ENCODE data around the gene TGM5. TPM values are rescaled to one million over a fixed set of nuclear protein-coding genes. Genes with fewer than 3 reads are reported as not detected.

TGM5 gene
- total and polyA plus RNA-seq, 2 experiments from 2014 or later, result not detected

DNA sequence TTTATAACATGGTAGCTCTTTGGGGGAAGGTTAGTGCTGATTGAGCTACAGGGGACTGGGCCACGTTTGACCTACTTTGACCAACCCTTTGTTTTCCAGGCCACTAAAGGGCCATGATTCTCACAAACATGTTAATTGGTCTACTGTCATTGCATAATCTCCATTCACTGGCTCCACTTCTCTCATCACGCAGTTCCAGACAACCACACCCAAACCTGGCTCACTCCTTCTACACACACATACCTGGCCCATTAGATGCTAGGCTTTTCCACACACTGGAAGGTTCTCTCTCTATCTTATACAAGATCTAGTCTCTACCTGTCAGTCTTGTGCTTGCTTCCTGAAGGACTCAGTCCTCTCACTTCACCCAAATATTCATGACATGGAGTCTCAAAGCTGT lies 15.9 kb downstream of the TGM5 start:
- no peak for DNase-seq
- Histone ChIP-seq H3K79me2 (ENCODE audit: insufficient read depth) (no peaks in the 10 kb centered on the region), H3K9me3 (ENCODE audit: low read depth) (no peaks in the 10 kb centered on the region), H2AFZ (no peak overlapping the region), H3K4me2 (ENCODE audit: unreplicated experiment) (no peak overlapping the region), H3K27ac (no peak overlapping the region), H3F3A (ENCODE audit: insufficient read depth) (no peaks in the 10 kb centered on the region), H3K4me3 (no peak overlapping the region), H3K9me2 (ENCODE audit: insufficient read depth) (no peaks in the 10 kb centered on the region), H3K9ac (no peak overlapping the region), H3K36me3 (ENCODE audit: low read depth) (no peaks in the 10 kb centered on the region), H3K27me3 (replicated peaks; ENCODE audit: insufficient read depth) (peaks cover 21% of the 10 kb centered on the region; the same call in 1 of the 2 replicates), H3K4me1 (ENCODE audit: insufficient read depth) (peaks cover 3% of the 10 kb centered on the region; the same call in 1 of the 2 replicates), H4K20me1 (ENCODE audit: insufficient read depth) (no peaks in the 10 kb centered on the region)
- TF ChIP-seq EZH2 (IDR thresholded peaks at IDR 0.05; ENCODE audit: insufficient read depth, poor library complexity, severe bottlenecking) (no peak), EZH2phosphoT487 (IDR thresholded peaks at IDR 0.05; ENCODE audit: insufficient read depth, low read depth) (no peak)
- in situ Hi-C loops (cut with MboI), result no loop called here
- WGBS, 2 experiments (ENCODE audit: low coverage in 1 of 2, low lambda C conversion rate in 2 of 2, missing lambda C conversion rate in 2 of 2), result 47 to 58% methylated on average over 2 of the region's 2 CpGs

DNA sequence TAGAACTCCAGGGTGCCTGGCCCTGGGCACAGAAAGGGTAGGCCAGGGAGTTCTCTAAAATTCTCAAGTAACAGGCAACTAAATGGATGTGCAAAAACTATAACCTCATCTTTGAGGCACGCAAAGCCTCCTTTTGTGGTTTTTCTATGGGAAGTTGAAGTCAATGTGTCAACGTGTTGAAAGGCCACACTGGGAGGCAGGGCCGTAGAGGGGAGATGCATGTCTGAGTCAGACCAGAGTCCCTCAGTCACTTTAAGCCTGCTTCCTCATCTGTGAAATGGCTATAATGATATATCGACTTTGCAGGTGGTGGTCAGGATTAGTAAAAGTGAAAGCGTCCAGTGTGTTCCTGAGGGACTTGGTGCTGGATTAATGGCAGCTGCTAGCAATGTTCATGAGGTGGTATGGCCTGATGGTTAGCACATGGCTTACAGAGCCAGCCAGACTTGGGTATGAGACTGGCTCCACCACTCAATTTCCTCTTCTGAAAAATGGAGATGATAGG lies 17.0 kb downstream of the TGM5 start:
- no peaks in the 10 kb centered on the region for H3K9me3 ChIP-seq (ENCODE audit: low read depth)
- peak; percentile 76 for DNase-seq
- 18 to 21% methylated on average over 5 of the region's 5 CpGs for WGBS, 2 experiments (ENCODE audit: low coverage in 1 of 2, low lambda C conversion rate in 2 of 2, missing lambda C conversion rate in 2 of 2)
- H3K4me3 ChIP-seq, result no peak overlapping the region
- no peaks in the 10 kb centered on the region for H3K79me2 ChIP-seq (ENCODE audit: insufficient read depth)
- no peak for TF ChIP-seq EZH2 (IDR thresholded peaks at IDR 0.05; ENCODE audit: insufficient read depth, poor library complexity, severe bottlenecking)
- TF ChIP-seq EZH2phosphoT487 (IDR thresholded peaks at IDR 0.05; ENCODE audit: insufficient read depth, low read depth), result no peak
- peak overlapping the region; percentile 41 for H3K4me2 ChIP-seq (ENCODE audit: unreplicated experiment)
- H3K27ac ChIP-seq, result peak overlapping the region; percentile 56
- H3K4me1 ChIP-seq (ENCODE audit: insufficient read depth), result peaks cover 3% of the 10 kb centered on the region; the same call in 1 of the 2 replicates
- H2AFZ ChIP-seq, result no peak overlapping the region
- H3K36me3 ChIP-seq (ENCODE audit: low read depth), result no peaks in the 10 kb centered on the region
- no peaks in the 10 kb centered on the region for H4K20me1 ChIP-seq (ENCODE audit: insufficient read depth)
- H3F3A ChIP-seq (ENCODE audit: insufficient read depth), result no peaks in the 10 kb centered on the region
- no peak overlapping the region for H3K9ac ChIP-seq
- peaks cover 19% of the 10 kb centered on the region; the same call in 1 of the 2 replicates for H3K27me3 ChIP-seq (replicated peaks; ENCODE audit: insufficient read depth)
- in situ Hi-C loops (cut with MboI), result no loop called here
- no peaks in the 10 kb centered on the region for H3K9me2 ChIP-seq (ENCODE audit: insufficient read depth)

DNA sequence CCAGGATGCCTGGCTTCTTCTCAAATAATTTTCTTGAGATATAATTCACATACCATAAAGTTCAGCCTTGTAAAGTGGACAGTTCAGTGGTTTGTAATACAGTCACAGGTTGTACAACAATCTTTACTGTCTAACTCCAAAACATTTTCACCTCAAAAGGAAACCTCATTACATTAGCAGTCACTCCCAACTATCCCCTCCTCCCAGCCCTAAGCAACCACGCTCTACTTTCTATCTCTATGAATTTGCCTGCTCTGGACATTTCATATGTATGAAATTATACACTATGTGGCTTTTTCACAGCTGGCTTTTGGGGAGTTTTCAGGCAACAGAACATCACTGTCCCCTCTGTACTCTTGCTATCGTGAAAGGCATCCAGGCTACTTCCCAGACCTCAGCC lies 17.5 kb downstream of the TGM5 start:
- Histone ChIP-seq H2AFZ (no peak overlapping the region), H3F3A (ENCODE audit: insufficient read depth) (no peaks in the 10 kb centered on the region), H3K27me3 (replicated peaks; ENCODE audit: insufficient read depth) (peaks cover 24% of the 10 kb centered on the region; the same call in 1 of the 2 replicates), H3K9me3 (ENCODE audit: low read depth) (no peaks in the 10 kb centered on the region), H3K4me2 (ENCODE audit: unreplicated experiment) (peak overlapping the region; percentile 41), H3K36me3 (ENCODE audit: low read depth) (no peaks in the 10 kb centered on the region), H4K20me1 (ENCODE audit: insufficient read depth) (no peaks in the 10 kb centered on the region), H3K79me2 (ENCODE audit: insufficient read depth) (no peaks in the 10 kb centered on the region), H3K27ac (peak overlapping the region; percentile 56), H3K9ac (no peak overlapping the region), H3K4me3 (no peak overlapping the region), H3K9me2 (ENCODE audit: insufficient read depth) (no peaks in the 10 kb centered on the region), H3K4me1 (ENCODE audit: insufficient read depth) (peaks cover 3% of the 10 kb centered on the region; the same call in 1 of the 2 replicates)
- in situ Hi-C loops (cut with MboI), result no loop called here
- DNase-seq, result no peak
- 62 to 69% methylated on average over 2 of the region's 2 CpGs for WGBS, 2 experiments (ENCODE audit: low coverage in 1 of 2, low lambda C conversion rate in 2 of 2, missing lambda C conversion rate in 2 of 2)
- no peak for TF ChIP-seq EZH2phosphoT487 (IDR thresholded peaks at IDR 0.05; ENCODE audit: insufficient read depth, low read depth)
- no peak for TF ChIP-seq EZH2 (IDR thresholded peaks at IDR 0.05; ENCODE audit: insufficient read depth, poor library complexity, severe bottlenecking)

DNA sequence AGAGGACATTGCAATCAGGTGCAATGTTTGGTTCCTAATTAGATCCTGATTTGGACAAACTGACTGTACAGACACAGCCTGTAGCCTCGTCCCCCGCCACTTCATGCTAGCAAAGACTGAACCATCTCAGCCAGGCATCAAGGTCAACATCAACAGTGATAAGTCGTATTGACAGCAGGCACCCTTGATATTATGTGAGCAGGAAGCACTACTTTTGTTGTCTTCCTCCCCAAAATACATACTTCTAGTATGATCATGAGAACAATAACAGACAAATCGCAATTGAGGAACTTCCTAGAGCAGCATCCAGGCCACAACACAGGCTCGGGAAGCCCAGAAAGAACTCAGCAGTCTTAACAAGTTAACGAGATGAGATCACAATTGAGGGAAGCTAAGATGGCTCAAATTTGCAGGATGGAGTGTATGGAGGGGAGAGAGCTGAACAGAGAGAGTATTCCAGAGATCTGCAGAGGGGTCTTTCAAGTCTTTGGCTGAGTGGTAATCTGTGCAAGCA lies 20.4 kb downstream of the TGM5 start:
- in situ Hi-C loops (cut with MboI), result no loop called here
- Histone ChIP-seq H3K9me2 (ENCODE audit: insufficient read depth) (no peaks in the 10 kb centered on the region), H3K27me3 (replicated peaks; ENCODE audit: insufficient read depth) (peaks cover 35% of the 10 kb centered on the region), H3K27ac (no peak overlapping the region), H3K79me2 (ENCODE audit: insufficient read depth) (no peaks in the 10 kb centered on the region), H2AFZ (no peak overlapping the region), H3K4me2 (ENCODE audit: unreplicated experiment) (no peak overlapping the region), H4K20me1 (ENCODE audit: insufficient read depth) (no peaks in the 10 kb centered on the region), H3K4me1 (ENCODE audit: insufficient read depth) (peaks cover 8% of the 10 kb centered on the region; the same call in 1 of the 2 replicates), H3K36me3 (ENCODE audit: low read depth) (no peaks in the 10 kb centered on the region), H3K9me3 (ENCODE audit: low read depth) (no peaks in the 10 kb centered on the region), H3K9ac (no peak overlapping the region), H3K4me3 (no peak overlapping the region), H3F3A (ENCODE audit: insufficient read depth) (peaks cover 3% of the 10 kb centered on the region; the same call in 1 of the 2 replicates)
- TF ChIP-seq EZH2phosphoT487 (IDR thresholded peaks at IDR 0.05; ENCODE audit: insufficient read depth, low read depth) (no peak), EZH2 (IDR thresholded peaks at IDR 0.05; ENCODE audit: insufficient read depth, poor library complexity, severe bottlenecking) (no peak)
- DNase-seq, result no peak
- WGBS, 2 experiments (ENCODE audit: low coverage in 1 of 2, low lambda C conversion rate in 2 of 2, missing lambda C conversion rate in 2 of 2), result 42 to 48% methylated on average over 6 of the region's 6 CpGs
